ENCODE measurements around the gene EFL1.

The EFL1 gene

GRCh38 chr15:82108489-82109078 is 153.9 kb downstream of the EFL1 start:
- DNase-seq (ENCODE audit: low read depth, low spot score), result peak; percentile 59
- no peak overlapping the region for H3K4me3 ChIP-seq (ENCODE audit: low read depth, low read length)
- in situ Hi-C loops (cut with HindIII; ENCODE audit: low sequenced_read_pairs), result no loop called here
- peak; percentile 91 for TF ChIP-seq CTCF (IDR thresholded peaks at IDR 0.05; ENCODE audit: low read depth, low read length)

GRCh38 chr15:82106679-82107078 is 155.9 kb downstream of the EFL1 start:
- in situ Hi-C loops (cut with HindIII; ENCODE audit: low sequenced_read_pairs), result no loop called here
- TF ChIP-seq CTCF (IDR thresholded peaks at IDR 0.05; ENCODE audit: low read depth, low read length), result no peak
- no peak for DNase-seq (ENCODE audit: low read depth, low spot score)
- H3K4me3 ChIP-seq (ENCODE audit: low read depth, low read length), result no peak overlapping the region

- in situ Hi-C loops (cut with HindIII; ENCODE audit: low sequenced_read_pairs), result no loop called here
- DNase-seq (ENCODE audit: low read depth, low spot score), result peak; percentile 67
- TF ChIP-seq CTCF (IDR thresholded peaks at IDR 0.05; ENCODE audit: low read depth, low read length), result no peak
- H3K4me3 ChIP-seq (ENCODE audit: low read depth, low read length), result no peak overlapping the region
Measured at GRCh38 chr15:82105451-82106215, 156.9 kb downstream of the EFL1 start.

- DNase-seq (ENCODE audit: low read depth, low spot score), result no peak
- peak; percentile 21 for TF ChIP-seq CTCF (IDR thresholded peaks at IDR 0.05; ENCODE audit: low read depth, low read length)
- H3K4me3 ChIP-seq (ENCODE audit: low read depth, low read length), result no peak overlapping the region
- in situ Hi-C loops (cut with HindIII; ENCODE audit: low sequenced_read_pairs), result no loop called here
Measured at GRCh38 chr15:82103468-82103867, 159.1 kb downstream of the EFL1 start.

- DNase-seq (ENCODE audit: low read depth, low spot score), result peak; percentile 30
- in situ Hi-C loops (cut with HindIII; ENCODE audit: low sequenced_read_pairs), result no loop called here
- no peak for TF ChIP-seq CTCF (IDR thresholded peaks at IDR 0.05; ENCODE audit: low read depth, low read length)
- H3K4me3 ChIP-seq (ENCODE audit: low read depth, low read length), result no peak overlapping the region
Measured at GRCh38 chr15:82100111-82100929, 162.2 kb downstream of the EFL1 start.

- no peak for DNase-seq (ENCODE audit: low read depth, low spot score)
- no peak overlapping the region for H3K4me3 ChIP-seq (ENCODE audit: low read depth, low read length)
- in situ Hi-C loops (cut with HindIII; ENCODE audit: low sequenced_read_pairs), result no loop called here
- TF ChIP-seq CTCF (IDR thresholded peaks at IDR 0.05; ENCODE audit: low read depth, low read length), result no peak
Measured at GRCh38 chr15:82098674-82099073, 163.9 kb downstream of the EFL1 start.

Measured in astrocyte of the spinal cord (primary cell).